ENCODE measurements around the gene MICOS13.

The MICOS13 gene

DNA sequence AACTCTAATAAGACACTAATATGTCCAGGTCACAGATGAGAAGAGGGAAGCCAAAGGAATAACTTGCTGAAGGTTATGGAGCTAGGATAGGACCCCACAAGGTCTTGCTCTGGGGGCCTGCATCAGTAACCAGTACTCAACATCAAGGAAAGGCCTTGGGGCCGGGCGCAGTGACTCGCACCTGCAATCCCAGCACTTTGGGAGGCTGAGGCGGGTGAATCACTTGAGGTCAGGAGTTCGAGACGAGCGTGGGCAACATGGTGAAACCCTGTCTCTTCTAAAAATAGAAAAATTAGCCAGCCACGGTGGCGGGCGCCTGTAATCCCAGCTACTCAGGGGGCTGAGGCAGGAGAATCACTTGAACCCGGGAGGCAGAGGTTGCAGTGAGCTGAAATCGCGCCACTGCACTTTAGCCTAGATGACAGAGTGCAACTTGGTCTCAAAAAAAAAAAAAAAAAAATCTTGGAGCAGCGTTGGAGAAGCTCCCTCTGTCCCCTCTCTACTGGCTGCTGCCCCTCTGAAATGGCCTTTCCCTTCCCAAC, 37.8 kb upstream of the MICOS13 start:
- no peak for DNase-seq (ENCODE audit: low spot score)
- TF ChIP-seq, protein P1, sequence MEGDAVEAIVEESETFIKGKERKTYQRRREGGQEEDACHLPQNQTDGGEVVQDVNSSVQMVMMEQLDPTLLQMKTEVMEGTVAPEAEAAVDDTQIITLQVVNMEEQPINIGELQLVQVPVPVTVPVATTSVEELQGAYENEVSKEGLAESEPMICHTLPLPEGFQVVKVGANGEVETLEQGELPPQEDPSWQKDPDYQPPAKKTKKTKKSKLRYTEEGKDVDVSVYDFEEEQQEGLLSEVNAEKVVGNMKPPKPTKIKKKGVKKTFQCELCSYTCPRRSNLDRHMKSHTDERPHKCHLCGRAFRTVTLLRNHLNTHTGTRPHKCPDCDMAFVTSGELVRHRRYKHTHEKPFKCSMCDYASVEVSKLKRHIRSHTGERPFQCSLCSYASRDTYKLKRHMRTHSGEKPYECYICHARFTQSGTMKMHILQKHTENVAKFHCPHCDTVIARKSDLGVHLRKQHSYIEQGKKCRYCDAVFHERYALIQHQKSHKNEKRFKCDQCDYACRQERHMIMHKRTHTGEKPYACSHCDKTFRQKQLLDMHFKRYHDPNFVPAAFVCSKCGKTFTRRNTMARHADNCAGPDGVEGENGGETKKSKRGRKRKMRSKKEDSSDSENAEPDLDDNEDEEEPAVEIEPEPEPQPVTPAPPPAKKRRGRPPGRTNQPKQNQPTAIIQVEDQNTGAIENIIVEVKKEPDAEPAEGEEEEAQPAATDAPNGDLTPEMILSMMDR (IDR thresholded peaks at IDR 0.05; ENCODE audit: borderline replicate concordance, control extremely low read depth, extremely low read depth, insufficient read depth, missing control alignments), result no peak
- in situ Hi-C loops (cut with MboI; ENCODE audit: low sequenced_read_pairs, unreplicated experiment), result no loop called here

DNA sequence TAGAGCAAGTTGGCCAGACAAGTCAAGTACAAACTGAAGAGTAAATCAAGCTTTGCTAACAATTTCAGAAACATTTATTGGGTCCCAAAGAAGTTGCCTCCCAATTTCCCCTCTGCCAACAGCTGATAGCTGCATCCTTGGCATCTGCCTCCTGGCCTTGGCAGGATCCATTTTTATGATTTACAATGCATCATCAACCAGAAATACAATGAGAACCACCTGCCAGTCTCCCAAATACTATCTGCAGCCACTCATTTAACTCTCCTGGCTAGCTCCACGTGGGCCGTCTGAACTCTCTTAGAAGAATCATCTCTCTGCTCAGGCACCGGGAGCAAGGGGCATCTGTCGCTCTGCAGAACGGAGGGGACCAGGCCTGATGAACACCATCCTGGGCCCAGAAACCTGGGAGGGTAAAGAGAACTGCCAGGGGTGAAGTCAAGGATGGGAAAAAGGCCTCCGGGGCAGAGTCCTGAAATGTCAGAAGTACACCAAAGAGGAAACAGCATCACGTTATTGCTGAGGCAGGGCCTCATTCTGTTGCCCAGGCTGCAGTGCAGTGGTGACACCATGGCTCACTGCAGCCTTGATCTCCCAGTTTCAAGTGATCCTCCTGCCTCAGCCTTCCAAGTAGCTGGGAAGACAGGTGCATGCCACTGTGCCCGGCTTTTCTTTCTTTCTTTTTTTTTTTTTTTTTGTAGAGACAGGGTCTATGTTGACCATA, 37.1 kb upstream of the MICOS13 start:
- no peak for DNase-seq (ENCODE audit: low spot score)
- in situ Hi-C loops (cut with MboI; ENCODE audit: low sequenced_read_pairs, unreplicated experiment), result no loop called here
- TF ChIP-seq, protein P1 (IDR thresholded peaks at IDR 0.05; ENCODE audit: borderline replicate concordance, control extremely low read depth, extremely low read depth, insufficient read depth, missing control alignments), result no peak

- TF ChIP-seq, protein P1 (IDR thresholded peaks at IDR 0.05; ENCODE audit: borderline replicate concordance, control extremely low read depth, extremely low read depth, insufficient read depth, missing control alignments), result no peak
- DNase-seq (ENCODE audit: low spot score), result no peak
- in situ Hi-C loops (cut with MboI; ENCODE audit: low sequenced_read_pairs, unreplicated experiment), result no loop called here
These were observed 34.5 kb upstream of the MICOS13 start for GRCh38 chr19:5714816-5715215.

GRCh38 chr19:5713228-5713627, 32.9 kb upstream of the MICOS13 start:
- in situ Hi-C loops (cut with MboI; ENCODE audit: low sequenced_read_pairs, unreplicated experiment), result no loop called here
- TF ChIP-seq, protein P1 (IDR thresholded peaks at IDR 0.05; ENCODE audit: borderline replicate concordance, control extremely low read depth, extremely low read depth, insufficient read depth, missing control alignments), result no peak
- DNase-seq (ENCODE audit: low spot score), result no peak

- in situ Hi-C loops (cut with MboI; ENCODE audit: low sequenced_read_pairs, unreplicated experiment), result no loop called here
- TF ChIP-seq, protein P1 (IDR thresholded peaks at IDR 0.05; ENCODE audit: borderline replicate concordance, control extremely low read depth, extremely low read depth, insufficient read depth, missing control alignments), result no peak
- DNase-seq (ENCODE audit: low spot score), result no peak
These were observed 31.4 kb upstream of the MICOS13 start for GRCh38 chr19:5711713-5712161.

- TF ChIP-seq, protein P1 (IDR thresholded peaks at IDR 0.05; ENCODE audit: borderline replicate concordance, control extremely low read depth, extremely low read depth, insufficient read depth, missing control alignments), result no peak
- no peak for DNase-seq (ENCODE audit: low spot score)
- in situ Hi-C loops (cut with MboI; ENCODE audit: low sequenced_read_pairs, unreplicated experiment), result no loop called here
These were observed 30.7 kb upstream of the MICOS13 start for GRCh38 chr19:5711025-5711424.
